T-helper 1 cell (primary cell): ENCODE results near the gene SNRNP27.

Experiments used
- DNase-seq, 5 donors: peaks; one replicate each; pipeline ENCODE4 v3.0.0-alpha.2; 2012 to 2020

Gene SNRNP27

GRCh38 chr2:69916106-69916505 lies 22.4 kb downstream of the SNRNP27 start:
- DNase-seq, result no peak

GRCh38 chr2:69917852-69918251 lies 24.1 kb downstream of the SNRNP27 start:
- no peak for DNase-seq

GRCh38 chr2:69918401-69918800 lies 24.6 kb downstream of the SNRNP27 start:
- DNase-seq, result no peak

GRCh38 chr2:69923116-69923515 lies 29.4 kb downstream of the SNRNP27 start:
- no peak for DNase-seq

GRCh38 chr2:69926849-69927515 lies 33.2 kb downstream of the SNRNP27 start:
- no peak for DNase-seq

- no peak for DNase-seq
These were observed 38.3 kb downstream of the SNRNP27 start for GRCh38 chr2:69931832-69932595.

GRCh38 chr2:69932596-69932922 lies 38.8 kb downstream of the SNRNP27 start:
- no peak for DNase-seq

- DNase-seq, result no peak
These were observed 39.6 kb downstream of the SNRNP27 start for GRCh38 chr2:69933254-69933828.

GRCh38 chr2:69933839-69934613 lies 40.3 kb downstream of the SNRNP27 start:
- peak in 1 of 5 donors; percentile 57 for DNase-seq

GRCh38 chr2:69934614-69934908 lies 40.8 kb downstream of the SNRNP27 start:
- no peak for DNase-seq

- DNase-seq, result no peak
These were observed 41.3 kb downstream of the SNRNP27 start for GRCh38 chr2:69935011-69935410.

- no peak for DNase-seq
These were observed 43.1 kb downstream of the SNRNP27 start for GRCh38 chr2:69936906-69937305.

GRCh38 chr2:69937968-69938367 lies 44.2 kb downstream of the SNRNP27 start:
- no peak for DNase-seq

- no peak for DNase-seq
These were observed 46.0 kb downstream of the SNRNP27 start for GRCh38 chr2:69939722-69940121.

- no peak for DNase-seq
These were observed 46.9 kb downstream of the SNRNP27 start for GRCh38 chr2:69940691-69941090.

- no peak for DNase-seq
These were observed 49.5 kb downstream of the SNRNP27 start for GRCh38 chr2:69943000-69943842.

- DNase-seq, result no peak
These were observed 50.2 kb downstream of the SNRNP27 start for GRCh38 chr2:69943843-69944525.

- no peak for DNase-seq
These were observed 51.0 kb downstream of the SNRNP27 start for GRCh38 chr2:69944756-69945155.

GRCh38 chr2:69945441-69945840 lies 51.7 kb downstream of the SNRNP27 start:
- DNase-seq, result peak in 1 of 5 donors; percentile 20

GRCh38 chr2:69945941-69946340 lies 52.2 kb downstream of the SNRNP27 start:
- no peak for DNase-seq

- DNase-seq, result peak in 3 of 5 donors; percentile 29 to 87 (median 30)
These were observed 52.9 kb downstream of the SNRNP27 start for GRCh38 chr2:69946351-69947324.
